GM21526 (cell line): Measurements from ENCODE around the gene UBE2G2.

Source experiments
- ATAC-seq: cut with Tn5 transposase; IDR thresholded peaks from one replicate; pipeline ENCODE4 v1.9.1; 2021; ENCODE audit warnings: moderate library complexity; ENCODE audit not compliant: unreplicated experiment, low FRiP score

Gene UBE2G2

DNA sequence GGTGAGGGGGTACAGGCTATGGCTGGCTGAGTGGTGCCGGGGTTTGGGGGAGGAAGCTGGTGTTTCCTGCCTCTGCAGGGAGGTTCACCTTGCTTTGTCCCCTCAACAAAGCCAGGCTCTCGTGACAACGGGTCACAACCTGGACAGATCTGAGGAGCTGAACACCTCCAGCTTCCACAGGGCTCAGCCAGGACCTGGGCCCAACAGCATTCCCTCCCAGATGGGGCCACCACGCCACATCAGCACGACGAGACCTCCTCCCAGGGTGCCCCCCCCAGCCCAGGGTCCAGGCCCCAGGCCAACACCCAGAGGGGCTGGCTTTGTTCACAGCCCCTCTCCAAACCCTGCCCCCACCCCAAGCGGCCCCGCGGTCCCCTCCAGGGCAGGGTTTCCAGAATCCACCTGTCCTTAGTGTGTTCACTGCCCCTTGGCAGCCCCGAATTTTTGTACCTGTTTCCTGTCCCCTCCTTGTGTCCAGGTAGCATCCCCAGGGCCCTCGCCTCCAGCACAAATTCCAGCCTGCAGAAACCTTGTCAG, 34.7 kb downstream of the UBE2G2 start:
- no peak for ATAC-seq

DNA sequence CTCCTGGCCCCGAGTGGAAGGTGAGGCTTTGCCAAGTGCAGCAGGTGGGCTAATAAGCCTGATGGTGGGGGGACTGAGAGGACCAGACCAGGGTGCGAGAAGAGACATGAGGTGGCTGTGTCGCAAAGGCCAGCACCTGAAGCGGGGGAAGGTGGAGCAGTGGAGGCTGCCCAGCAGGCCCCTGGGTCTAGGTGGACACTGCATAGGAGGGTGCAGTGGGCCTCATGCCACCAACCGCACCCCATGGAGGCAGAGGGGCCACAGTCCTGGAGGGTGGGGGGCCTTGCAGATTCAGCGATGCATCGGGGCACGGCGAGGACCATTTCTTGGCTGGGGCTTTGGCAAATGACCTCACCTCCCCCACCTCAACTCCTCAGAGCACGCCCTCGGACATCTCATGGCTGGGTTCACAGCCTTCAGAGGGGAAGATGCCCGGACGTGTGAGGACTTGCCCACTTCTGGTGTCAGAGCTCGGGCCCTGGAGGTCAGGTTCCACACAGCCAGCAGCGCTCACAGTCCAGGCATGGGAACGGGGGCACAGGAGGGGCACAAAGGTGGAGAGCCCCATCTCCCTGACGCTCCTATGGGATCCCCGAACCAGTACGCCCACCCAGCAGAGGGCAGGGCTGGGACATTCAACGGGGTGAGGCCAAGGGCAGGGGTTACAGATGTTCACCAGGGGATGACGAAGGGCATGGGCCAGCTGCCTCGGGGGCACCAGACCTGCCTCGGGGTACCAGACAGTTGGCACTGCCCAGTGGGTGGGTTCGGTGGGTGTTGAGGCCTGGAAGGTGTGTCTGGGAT, 35.4 kb downstream of the UBE2G2 start:
- ATAC-seq: no peak

DNA sequence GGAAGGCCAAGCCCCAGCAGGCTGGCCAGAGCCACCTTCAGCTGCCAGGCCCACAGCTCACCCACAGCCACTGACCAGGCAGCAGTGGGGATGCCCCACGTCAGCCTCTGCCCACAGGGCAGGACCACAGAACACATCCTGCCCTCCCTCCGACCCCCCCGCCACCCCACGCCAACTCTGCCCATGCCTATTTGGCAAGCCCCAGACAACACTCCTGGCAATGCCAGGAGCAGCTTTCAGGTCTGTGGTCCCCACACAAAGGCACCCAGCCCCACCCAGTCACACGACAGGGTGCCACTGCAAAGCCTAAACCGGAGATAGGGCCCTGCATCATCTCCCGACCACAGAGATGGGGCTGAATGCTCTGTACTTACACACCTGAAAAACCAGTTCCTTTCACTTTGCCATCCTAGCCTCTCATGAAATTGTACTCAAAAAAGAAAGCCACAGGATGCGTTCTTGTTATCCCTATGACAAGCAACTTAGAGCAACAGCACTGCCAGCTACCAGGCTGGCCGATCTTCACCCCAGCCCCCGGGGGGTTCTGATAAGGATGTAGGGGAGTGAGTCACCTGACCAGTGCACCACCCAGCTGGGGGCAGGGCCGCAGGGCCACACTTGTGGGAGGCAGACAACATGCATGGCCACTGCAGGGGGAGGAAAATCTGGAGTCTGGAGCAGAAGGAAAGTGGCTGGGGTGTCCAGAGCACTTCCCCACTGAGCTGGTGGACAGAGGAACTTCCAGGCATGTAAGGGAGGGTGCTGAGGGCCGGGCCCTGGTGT, 36.2 kb downstream of the UBE2G2 start:
- ATAC-seq: no peak

DNA sequence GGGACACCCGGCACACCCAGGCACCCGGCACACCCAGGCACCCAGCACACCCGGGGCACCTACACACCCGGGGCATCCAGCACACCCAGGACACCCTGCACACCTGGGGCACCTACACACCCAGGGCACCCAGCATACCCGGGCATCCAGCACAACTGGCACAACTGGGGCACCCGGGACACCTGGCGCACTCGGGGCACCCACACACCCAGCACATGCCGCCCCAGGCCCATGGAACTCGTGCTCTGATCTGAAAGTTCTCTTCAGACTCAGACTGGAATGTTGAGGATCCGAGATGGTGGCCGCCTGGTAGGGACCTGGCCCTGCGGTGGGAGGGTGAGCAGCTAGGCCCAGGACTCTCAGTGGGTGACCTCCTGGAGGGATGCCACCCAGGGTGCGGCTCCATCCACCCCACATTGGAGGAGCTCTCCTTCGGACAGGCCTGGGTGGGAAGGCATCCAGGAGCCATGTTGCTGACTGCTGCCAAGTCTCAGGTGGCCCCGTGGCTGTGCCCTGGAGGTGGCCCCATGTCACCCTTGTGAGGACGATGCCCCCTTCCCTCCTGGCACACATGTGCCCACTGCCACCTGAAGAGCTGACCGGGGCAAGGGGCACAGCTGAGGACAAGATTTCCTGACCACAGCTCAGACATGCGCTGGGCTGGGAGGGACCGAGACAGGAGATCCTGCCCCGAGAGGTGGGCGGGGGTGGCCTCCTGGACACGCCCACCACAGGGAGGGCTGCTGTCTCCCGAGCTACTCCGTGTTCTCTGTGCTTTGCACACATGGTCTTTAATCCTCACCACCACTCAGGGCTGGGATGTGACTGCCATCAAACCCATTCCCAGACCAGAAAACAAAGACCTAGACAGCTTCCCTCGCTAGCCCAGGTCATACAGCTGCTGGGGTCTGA, 37.0 kb downstream of the UBE2G2 start:
- no peak for ATAC-seq

DNA sequence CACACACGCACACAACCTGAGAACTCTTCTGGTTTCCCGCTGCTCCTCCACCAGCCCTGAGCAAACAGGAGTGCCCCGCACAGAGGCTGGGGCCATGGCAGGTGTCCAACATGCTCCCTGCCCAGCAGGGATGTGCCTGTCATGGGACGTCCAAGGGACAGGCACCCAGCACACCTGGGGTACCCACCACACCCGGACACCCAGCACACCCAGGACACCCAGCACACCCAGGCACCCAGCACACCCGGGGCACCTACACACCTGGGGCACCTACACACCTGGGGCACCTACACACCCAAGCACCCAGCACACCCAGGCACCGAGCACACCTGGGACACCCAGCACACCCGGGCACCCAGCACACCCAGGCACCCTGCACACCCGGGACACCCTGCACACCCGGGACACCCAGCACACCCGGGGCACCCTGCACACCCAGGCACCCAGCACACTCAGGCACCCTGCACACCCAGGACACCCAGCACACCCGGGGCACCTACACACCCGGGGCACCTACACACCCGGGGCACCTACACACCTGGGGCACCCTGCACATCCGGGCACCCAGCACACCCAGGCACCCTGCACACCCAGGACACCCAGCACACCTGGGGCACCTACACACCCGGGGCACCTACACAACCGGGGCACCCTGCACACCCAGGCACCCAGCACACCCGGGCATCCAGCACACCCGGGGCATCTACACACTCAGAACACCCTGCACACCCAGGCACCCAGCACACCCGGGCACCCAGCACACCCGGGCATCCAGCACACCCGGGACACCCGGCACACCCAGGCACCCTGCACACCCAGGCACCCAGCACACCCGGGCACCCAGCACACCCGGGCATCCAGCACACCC, 37.9 kb downstream of the UBE2G2 start:
- no peak for ATAC-seq

DNA sequence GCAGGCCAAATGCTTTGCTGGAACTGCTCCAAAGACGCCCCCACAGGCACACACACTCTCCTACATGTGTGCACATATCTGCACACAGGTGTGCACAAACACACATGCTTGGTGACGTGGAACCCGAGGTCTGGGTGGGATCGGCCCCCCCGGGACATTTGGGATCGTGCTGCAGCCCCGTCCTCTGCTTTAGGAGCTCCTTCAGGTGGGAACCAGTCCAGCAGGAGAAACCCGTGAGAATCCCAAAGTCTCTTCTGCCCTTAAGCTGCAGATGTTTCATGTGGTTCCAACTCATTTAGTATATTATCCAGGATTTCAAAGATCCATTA, 38.6 kb downstream of the UBE2G2 start:
- no peak for ATAC-seq

DNA sequence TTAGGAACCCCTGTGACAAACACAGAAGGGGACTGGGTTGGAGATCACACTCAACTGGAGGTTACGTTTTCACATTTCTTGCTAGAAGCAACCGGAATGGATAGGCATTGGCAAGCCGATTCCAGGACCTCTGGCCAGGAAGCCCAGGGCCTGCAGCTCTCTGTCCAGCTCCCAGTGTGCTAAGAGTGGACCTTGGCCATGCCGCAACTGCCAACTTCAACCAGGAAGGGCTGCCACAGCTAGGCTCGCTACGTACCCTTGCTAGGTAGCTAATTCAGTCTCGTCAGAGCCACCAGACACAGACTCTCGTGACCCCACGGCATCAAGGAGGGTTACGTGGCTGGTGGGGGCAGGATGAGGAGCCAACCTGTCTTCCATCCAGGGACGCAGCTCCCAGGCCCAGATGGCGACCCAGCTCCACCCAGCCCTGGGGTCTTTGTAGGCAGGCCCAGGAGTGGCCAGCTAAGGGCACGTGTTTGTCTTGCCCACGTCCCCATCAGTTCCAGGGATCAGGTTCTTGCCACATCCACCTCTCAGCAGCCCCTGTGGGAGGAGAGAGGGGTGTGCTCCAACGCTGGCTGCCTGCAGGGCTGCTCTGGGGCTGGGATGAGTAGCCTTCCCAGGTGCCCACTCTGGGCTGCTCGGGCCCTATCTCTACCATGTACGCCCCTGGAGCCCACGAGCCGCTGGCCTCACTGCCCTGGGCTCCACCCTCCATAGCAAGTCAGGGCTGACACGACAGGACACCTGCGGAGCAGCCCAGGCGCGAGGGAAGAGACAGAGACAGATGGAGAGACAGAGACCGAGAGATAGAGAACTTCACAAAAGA, 39.2 kb downstream of the UBE2G2 start:
- ATAC-seq: no peak

DNA sequence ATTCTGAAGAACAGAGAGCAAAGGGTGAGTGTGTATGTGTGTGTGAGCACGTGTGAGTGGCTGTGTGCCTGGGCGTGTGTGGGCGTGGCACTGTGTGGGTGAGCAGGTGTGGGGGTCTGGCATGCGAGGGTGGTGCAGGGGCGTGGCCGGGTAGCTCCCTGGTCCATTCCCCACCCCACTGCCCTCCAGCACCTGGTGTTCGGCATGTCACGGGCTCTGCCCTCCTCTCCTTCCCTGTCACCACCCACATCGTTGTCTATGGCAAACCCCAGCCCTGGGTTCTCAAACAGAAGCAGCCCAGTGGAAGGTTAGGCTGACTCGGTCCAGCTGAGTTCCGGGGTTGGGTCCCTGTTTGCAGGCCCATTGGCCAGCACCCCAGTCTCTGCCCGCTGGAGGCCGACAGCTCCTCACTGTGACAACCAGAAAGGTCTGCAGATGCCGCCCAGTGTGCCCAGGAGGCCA, 39.8 kb downstream of the UBE2G2 start:
- no peak for ATAC-seq

DNA sequence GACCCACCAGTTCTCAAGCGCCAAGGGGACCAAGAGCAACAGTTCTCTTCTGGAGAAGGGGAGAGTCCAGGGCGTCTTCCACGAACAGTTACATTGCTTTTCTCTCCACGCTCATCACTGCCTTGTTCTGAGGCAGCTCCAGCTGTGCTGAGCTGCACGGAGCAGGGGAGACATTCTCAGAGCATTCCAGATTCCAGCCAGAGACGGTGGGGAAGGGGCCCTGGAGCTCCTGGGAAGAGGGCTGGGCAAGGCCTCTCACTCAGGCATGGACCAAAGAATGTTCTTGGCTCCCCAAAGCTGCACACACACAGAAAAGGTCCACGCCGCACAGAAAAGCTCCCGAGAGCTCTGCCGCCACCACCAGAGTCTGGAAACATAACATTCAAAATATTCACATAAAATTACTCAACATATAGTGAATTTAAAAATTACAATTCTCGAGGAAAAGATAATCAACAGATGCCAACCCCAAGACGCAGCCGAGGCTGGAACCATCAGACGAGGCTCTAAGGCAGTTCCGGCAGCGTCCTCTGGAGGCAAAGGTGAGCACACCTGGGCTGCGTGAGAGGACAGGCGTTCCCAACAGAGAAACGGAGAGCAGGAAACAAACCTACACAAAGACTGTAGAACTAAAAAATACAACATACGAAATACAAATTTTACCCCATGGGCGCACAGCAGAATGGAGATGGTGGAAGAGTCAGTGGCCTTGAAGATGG, 40.5 kb downstream of the UBE2G2 start:
- ATAC-seq: no peak

DNA sequence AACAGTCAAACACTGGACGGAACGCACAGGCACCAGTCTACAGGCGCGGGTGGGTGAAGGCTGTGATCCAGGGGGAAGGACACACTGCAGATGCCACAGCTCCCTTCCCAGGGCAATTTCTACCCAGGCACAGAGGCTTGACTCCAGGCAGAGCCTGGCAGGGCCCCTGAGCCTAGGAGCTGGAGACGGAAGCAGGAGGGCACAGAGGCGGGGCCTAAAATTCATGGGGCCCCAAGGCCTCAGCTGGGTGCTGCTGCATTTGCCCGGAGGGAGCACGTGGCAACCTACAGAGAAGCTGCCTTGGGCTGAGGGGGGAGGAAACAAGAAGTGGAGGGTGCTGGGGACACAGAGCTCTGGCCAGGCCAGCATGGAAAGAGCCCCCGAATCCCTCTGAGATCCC, 41.2 kb downstream of the UBE2G2 start:
- ATAC-seq: no peak

DNA sequence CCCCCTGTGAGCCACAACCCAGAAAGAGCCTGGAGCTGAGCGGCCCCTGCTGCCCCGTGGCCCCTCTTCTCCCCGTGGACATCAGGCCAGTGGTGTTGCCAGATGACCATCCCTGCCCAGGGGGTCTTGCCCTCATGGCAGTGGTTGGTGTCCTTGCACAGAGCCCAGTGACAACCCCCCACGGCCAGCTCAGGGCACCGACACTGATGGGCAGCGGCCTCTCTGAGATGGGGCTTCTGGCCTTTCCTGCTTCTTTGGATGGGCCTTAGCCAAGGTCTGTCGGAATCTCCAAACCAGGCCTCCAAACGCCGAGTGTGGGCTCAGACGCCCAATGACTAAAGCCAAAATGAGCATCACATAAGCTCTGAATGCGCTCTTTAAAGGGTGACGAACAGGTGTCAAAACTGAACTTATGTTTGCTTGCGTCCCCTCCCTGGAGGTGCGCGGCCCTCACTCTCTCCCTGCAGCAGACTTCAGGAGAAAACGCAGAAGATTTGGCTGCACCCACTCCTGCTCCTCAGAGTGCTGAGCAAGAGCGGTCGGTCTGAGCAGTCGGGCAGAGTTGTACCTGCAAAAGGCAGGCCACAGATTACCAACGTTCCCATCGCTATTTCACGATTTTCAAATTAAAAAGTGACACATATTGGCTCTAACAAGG, 41.9 kb downstream of the UBE2G2 start:
- no peak for ATAC-seq

DNA sequence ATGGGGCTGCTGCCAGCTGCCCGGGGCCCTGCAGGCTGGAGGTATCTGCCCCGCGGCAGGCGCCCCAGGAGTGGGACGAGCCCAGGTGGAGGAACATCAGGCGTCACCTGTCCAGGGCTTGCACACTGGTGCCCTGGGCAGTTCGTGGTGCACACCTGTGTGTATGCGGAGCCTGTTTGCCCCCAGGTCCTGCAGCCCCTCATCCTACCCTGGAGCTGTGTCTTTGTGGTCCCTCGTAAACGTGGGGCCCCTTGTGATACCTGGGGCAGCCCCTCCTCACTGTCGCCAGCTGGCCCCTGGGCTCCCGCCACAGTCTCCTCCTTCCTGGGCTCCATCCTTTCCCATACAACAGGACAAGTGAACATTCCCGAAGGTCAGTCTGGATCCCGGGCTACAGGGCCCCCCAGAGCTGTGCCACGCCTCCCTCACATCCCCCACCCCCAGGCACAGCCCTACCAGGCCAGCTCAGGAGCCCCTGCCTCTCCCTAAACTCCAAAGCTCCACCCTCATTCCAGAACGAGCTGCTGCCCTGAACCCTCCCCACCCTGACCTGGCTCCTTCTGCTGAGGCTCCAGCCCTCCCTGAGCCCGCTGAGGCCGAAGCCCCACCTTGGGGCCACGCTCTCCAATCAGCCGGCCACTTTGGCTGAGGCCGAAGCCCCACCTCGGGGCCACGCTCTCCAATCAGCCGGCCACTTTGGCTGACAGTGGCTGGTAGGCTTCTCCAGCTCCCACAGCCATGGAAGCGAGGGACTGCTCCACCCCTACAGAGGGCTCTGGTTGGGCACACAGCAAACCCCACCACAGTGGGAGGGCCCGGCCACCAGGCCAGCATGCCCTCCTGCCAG, 42.6 kb downstream of the UBE2G2 start:
- ATAC-seq: no peak

DNA sequence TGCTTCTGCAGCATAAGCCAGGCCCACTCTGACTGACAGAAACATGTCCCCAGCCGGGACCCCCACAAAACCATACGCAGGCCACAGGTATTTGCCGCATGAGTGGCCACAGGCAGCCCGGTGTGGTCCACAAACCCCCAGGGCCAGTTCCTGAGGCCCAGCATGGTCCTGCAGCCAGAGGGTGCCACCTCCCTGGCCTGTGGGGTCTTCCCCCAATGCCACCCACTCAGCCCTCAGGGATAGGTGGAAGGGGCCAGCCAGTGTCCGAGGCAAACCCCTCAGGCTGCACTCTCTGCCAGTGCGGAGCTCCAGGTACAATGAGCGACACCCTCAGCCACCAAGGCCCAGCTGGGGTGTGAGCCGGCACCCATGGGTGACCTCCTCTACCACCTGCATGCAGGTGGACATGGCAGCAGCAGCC, 43.5 kb downstream of the UBE2G2 start:
- no peak for ATAC-seq

DNA sequence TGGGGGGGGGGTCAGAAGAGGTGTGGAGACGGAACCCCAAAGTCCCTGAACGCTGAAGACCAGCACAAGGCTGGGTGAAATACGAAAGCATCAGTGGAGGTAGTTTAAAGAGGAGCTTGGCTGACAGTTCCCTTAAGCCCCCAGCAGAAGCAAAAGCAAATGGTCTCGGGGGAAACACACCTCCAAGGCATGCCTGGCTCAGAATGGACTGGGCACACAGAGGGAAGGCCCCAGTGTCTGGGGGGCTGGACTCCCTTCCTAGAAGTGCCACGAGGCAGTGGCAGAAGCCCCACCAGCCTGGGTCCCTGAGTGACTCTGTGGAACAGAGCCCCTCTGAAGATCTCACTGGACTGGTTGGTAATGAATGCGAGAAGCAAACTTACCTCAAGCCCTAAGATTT, 43.9 kb downstream of the UBE2G2 start:
- no peak for ATAC-seq

DNA sequence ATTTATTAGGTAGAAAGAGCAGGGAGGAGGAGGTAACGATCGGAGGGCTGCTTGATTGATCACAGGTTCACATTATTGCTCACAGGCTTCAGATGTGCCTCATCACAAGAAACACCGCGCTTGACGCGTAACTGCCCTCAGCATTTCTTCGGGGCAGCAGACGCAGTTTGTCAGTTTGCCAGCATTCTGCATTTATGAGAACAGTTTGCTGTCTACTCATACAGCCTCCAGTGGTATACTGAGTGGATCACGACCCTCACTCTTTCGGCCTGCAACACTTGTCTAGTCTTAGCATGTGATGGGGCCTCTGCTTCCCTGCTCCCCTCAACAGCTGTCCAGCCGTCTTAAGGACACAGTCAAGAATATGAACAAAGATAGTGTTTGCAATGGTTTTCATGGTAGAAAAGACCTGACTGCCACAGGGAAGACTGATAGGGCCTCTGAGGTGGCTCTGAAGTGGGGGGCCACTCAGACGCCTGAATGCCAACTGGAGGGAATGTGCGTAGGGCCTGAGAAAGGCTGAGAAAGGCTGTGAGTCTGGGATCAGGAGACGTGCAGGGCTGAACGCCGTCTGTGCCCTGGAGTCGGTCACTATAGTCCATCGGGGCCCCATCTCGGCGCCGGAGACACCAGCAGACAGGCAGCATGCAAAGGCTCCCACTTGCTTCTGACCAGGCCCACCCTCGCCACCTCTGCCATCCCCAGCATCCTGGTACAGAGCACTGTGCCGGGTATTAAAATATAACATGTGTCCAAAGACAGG, 45.0 kb downstream of the UBE2G2 start:
- no peak for ATAC-seq

DNA sequence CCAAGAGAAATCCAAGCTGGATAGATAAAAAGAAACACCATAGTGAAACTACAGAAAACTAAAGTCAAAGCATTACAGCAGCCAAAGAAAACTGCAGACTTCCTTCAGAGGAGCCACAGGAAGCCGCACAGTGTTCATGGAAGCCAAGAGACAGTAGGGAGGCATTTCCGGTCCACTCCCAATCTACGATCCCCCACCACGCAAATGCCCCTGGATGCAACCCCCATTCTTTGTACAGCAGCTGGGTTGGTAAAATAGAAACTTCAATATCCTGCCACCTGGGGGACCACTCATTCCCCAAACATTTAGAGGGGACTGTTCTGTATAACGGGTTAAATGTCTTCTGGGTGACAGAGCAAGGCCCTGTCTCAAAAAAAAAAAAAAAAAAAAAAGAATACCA, 46.4 kb downstream of the UBE2G2 start:
- ATAC-seq: no peak
